Keratinocyte (primary cell): ENCODE results near the gene ABCC6. TPM values are rescaled to one million over a fixed set of nuclear protein-coding genes. Genes with fewer than 3 reads are reported as not detected.
"Not testable (repeated sequence)": the region's sequence is repeated elsewhere in the genome, so short reads cannot be mapped to it uniquely, and the experiment has no call there.

Experiments used
- DNase-seq: peaks from one replicate; pipeline ENCODE4 v3.0.0-alpha.2; 2011; ENCODE audit warnings: low read depth, missing footprints, low spot score
- FAIRE-seq: peaks from 2 replicates; lab custom pipeline; 2011; peaks lifted over from hg19 to GRCh38; lab: Jason Lieb, UNC
- H2AFZ ChIP-seq: 2 replicates; pipeline ENCODE4 v1.6.0; 2012; ENCODE audit warnings: low read length, control low read depth, inconsistent platforms; ENCODE audit not compliant: control insufficient read depth
- H3K27ac ChIP-seq: 2 replicates; pipeline ENCODE4 v1.5.1; 2011; ENCODE audit warnings: low read length; ENCODE audit not compliant: control insufficient read depth, insufficient read depth
- H3K27me3 ChIP-seq: 3 replicates; pipeline ENCODE4 v1.6.0; 2011; ENCODE audit warnings: low read length; ENCODE audit not compliant: control insufficient read depth, insufficient read depth; ENCODE audit errors: extremely low read depth
- H3K36me3 ChIP-seq, 2 experiments: 2 replicates in 1 of 2; 3 replicates in 1 of 2; pipeline ENCODE4 v1.5.1; 2011; ENCODE audit warnings: low read length in 2 of 2, mild to moderate bottlenecking in 1 of 2; ENCODE audit not compliant: control insufficient read depth in 2 of 2, insufficient read depth in 2 of 2; ENCODE audit errors: extremely low read depth in 1 of 2
- H3K4me1 ChIP-seq: 3 replicates; pipeline ENCODE4 v1.5.1; 2011; ENCODE audit warnings: low read length; ENCODE audit not compliant: control insufficient read depth, insufficient read depth; ENCODE audit errors: extremely low read depth
- H3K4me2 ChIP-seq: 3 replicates; pipeline ENCODE4 v1.6.0; 2011; ENCODE audit warnings: low read depth, low read length; ENCODE audit not compliant: control insufficient read depth, insufficient read depth; ENCODE audit errors: extremely low read depth
- H3K4me3 ChIP-seq, 3 experiments: fragments of 200-600 bp in 1 of 3; sonication (generic) in 1 of 3; 2 replicates in 2 of 3; 3 replicates in 1 of 3; pipeline ENCODE4 v1.5.1; 2011 to 2016; ENCODE audit warnings: low read length in 3 of 3, mild to moderate bottlenecking in 3 of 3, control low read depth in 2 of 3, inconsistent platforms in 1 of 3, low read depth in 1 of 3, mixed read lengths in 1 of 3, mixed run types in 1 of 3, moderate library complexity in 1 of 3; ENCODE audit not compliant: control insufficient read depth in 2 of 3, insufficient read depth in 2 of 3; ENCODE audit errors: extremely low read depth in 1 of 3
- H3K79me2 ChIP-seq: 2 replicates; pipeline ENCODE4 v1.6.0; 2012; ENCODE audit warnings: low read length; ENCODE audit not compliant: control insufficient read depth, insufficient read depth
- H3K9ac ChIP-seq: 3 replicates; pipeline ENCODE4 v1.6.0; 2011; ENCODE audit warnings: low read length; ENCODE audit not compliant: control insufficient read depth, insufficient read depth; ENCODE audit errors: extremely low read depth
- H3K9me1 ChIP-seq: 3 replicates; pipeline ENCODE4 v1.6.0; 2011; ENCODE audit warnings: low read length; ENCODE audit not compliant: control insufficient read depth, insufficient read depth; ENCODE audit errors: extremely low read depth
- H3K9me3 ChIP-seq: 2 replicates; pipeline ENCODE4 v1.5.1; 2012; ENCODE audit warnings: low read depth, low read length; ENCODE audit not compliant: control insufficient read depth
- H4K20me1 ChIP-seq: 3 replicates; pipeline ENCODE4 v1.6.0; 2011; ENCODE audit warnings: low read length; ENCODE audit not compliant: control insufficient read depth, insufficient read depth; ENCODE audit errors: extremely low read depth
- EZH2 ChIP-seq: IDR thresholded peaks from one replicate; pipeline ENCODE4 v1.6.1; 2012; ENCODE audit warnings: inconsistent platforms, mild to moderate bottlenecking, low read length, moderate library complexity
- dilution Hi-C: fragments of 300-500 bp; cut with MboI; formaldehyde crosslinking; loops from one replicate; pipeline ENCODE4 v1.7.0; 2020; ENCODE audit warnings: low sequenced_read_pairs; ENCODE audit not compliant: extremely low pct_ligation_motif_present
- polyA plus RNA-seq, 5 experiments: library from polyadenylated mRNA; depleted of rRNA in 3 of 5; stranded (reverse) in 3 of 5; stranded (forward) in 1 of 5; unstranded in 1 of 5; fragments of >200 nt; gene quantifications; 1 replicate in 1 of 5; 2 replicates in 3 of 5; 3 replicates in 1 of 5; pipeline versions ENCODE4 v1.2.1 to v1.2.3, GENCODE V29; 2011 to 2012; ENCODE audit warnings: missing spikeins in 2 of 5, low read depth in 1 of 5, low replicate concordance in 1 of 5
- TF ChIP-seq, protein P1 (sequence below), 3 experiments: IDR thresholded peaks in 1 of 3; conservative IDR thresholded peaks in 1 of 3; optimal IDR thresholded peaks in 1 of 3; 2 replicates in 2 of 3; 3 replicates in 1 of 3; pipeline versions ENCODE3 to v1.5.1; 2011; ENCODE audit warnings: low read length in 3 of 3, mild to moderate bottlenecking in 3 of 3, moderate library complexity in 2 of 3, control low read depth in 1 of 3, inconsistent platforms in 1 of 3; ENCODE audit not compliant: insufficient read depth in 2 of 3; ENCODE audit errors: extremely low read depth in 1 of 3

ABCC6 gene
- polyA plus RNA-seq, 1 donor (not counting 4 experiments of a cell fraction or from before 2014, with no cell fraction given): not detected

DNA sequence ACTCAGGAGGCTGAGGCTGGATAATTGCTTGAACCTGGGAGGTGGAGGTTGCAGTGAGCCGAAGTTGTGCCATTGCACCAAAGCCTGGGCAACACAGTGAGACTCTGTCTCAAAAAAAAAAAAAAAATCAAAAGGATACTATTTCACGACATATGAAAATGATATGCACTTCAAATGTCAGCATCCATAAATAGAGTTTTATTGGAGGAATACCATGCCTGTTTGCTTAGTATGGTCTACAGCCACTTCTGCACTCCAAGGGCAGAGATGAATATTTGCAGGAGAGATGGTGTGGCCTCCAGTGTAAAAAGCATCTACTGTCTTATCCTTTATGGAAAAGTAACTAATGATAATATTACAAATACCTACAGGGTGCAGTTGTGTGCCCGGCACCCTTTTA lies 27.2 kb downstream of the ABCC6 start:
- Histone ChIP-seq H3K9me1 (no peaks in the 10 kb centered on the region), H3K27ac (no peak overlapping the region), H3K79me2 (no peaks in the 10 kb centered on the region), H3K27me3 (peaks cover 13% of the 10 kb centered on the region), H3K4me2 (no peak overlapping the region), H3K4me1 (peaks cover 4% of the 10 kb centered on the region), H3K9me3 (no peaks in the 10 kb centered on the region), H3K4me3 (no peak overlapping the region), H2AFZ (no peak overlapping the region), H3K9ac (no peak overlapping the region), H4K20me1 (no peaks in the 10 kb centered on the region), H3K36me3 (no peaks in the 10 kb centered on the region)
- TF ChIP-seq, protein P1, sequence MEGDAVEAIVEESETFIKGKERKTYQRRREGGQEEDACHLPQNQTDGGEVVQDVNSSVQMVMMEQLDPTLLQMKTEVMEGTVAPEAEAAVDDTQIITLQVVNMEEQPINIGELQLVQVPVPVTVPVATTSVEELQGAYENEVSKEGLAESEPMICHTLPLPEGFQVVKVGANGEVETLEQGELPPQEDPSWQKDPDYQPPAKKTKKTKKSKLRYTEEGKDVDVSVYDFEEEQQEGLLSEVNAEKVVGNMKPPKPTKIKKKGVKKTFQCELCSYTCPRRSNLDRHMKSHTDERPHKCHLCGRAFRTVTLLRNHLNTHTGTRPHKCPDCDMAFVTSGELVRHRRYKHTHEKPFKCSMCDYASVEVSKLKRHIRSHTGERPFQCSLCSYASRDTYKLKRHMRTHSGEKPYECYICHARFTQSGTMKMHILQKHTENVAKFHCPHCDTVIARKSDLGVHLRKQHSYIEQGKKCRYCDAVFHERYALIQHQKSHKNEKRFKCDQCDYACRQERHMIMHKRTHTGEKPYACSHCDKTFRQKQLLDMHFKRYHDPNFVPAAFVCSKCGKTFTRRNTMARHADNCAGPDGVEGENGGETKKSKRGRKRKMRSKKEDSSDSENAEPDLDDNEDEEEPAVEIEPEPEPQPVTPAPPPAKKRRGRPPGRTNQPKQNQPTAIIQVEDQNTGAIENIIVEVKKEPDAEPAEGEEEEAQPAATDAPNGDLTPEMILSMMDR (optimal IDR thresholded peaks at IDR 0.05 in 1 of 3, IDR thresholded peaks at IDR 0.05 in 1 of 3, conservative IDR thresholded peaks at IDR 0.05 in 1 of 3; ENCODE audit: extremely low read depth in 1 of 3, insufficient read depth in 2 of 3, low read length in 3 of 3): no peak
- TF ChIP-seq EZH2: no peak
- FAIRE-seq (no peak), DNase-seq (no peak)
- dilution Hi-C loops: no loop called here

DNA sequence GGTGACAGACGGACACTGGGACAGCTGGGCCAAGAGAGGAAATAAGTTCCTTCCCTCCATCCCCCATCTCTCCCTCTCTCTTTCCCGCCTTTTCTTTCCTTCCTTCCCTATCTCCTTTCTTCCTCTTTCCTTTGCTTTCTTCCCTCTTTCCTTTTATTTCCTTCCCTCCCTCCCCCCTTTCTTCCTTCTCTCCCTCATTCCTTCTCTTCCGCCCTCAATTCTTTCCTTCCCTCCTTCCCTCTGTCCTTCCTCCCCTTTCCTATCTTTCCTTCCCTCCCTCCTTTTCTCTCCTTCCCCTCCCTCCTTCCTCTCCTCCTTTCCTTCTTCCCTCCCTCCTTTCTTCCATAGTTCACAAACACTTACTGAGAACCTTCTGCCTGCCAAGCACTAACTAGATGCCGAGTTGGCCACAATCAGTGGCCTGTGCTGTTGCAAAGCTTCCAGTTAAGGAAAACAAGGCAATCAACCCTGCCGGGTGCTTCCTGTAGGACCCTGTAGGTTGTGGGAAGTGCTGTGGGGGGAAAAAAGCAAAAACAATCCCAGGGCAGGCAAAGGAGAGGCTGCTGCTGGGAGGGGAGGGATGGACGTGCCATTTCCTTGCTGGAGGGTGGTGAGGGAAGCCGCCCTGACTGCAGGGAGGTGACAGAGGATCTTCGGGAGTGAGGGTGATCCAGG lies 31.7 kb downstream of the ABCC6 start:
- H3K4me1 ChIP-seq: no peaks in the 10 kb centered on the region
- H3K9me3 ChIP-seq: no peaks in the 10 kb centered on the region
- no peak overlapping the region for H3K4me3 ChIP-seq
- DNase-seq (no peak), FAIRE-seq (no peak)
- no peaks in the 10 kb centered on the region for H3K9me1 ChIP-seq
- dilution Hi-C loops: no loop called here
- no peak overlapping the region for H3K9ac ChIP-seq
- TF ChIP-seq EZH2: no peak
- TF ChIP-seq, protein P1 (optimal IDR thresholded peaks at IDR 0.05 in 1 of 3, IDR thresholded peaks at IDR 0.05 in 1 of 3, conservative IDR thresholded peaks at IDR 0.05 in 1 of 3; ENCODE audit: extremely low read depth in 1 of 3, insufficient read depth in 2 of 3, low read length in 3 of 3): no peak
- H3K4me2 ChIP-seq: no peak overlapping the region
- no peaks in the 10 kb centered on the region for H4K20me1 ChIP-seq
- H3K79me2 ChIP-seq: no peaks in the 10 kb centered on the region
- peaks cover 18% of the 10 kb centered on the region for H3K27me3 ChIP-seq
- H3K36me3 ChIP-seq: no peaks in the 10 kb centered on the region
- no peak overlapping the region for H2AFZ ChIP-seq
- no peak overlapping the region for H3K27ac ChIP-seq

DNA sequence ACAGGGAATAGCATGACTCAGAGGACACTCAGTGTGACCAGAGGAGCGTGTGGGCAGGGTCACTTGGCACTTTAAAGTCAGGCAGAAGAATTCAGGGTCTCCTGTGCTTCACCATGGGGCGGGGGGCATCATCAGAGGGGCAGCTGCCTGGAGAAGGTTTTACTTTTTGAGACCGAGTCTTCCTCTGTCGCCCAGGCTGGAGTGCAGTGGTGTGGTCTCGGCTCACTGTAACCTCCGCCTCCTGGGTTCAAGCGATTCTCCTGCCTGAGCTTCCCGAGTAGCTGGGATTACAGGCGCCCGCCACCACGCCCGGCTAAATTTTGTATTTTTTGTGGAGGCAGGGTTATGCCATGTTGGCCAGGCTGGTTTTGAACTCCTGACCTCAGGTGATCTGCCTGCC lies 32.3 kb downstream of the ABCC6 start:
- H3K9me1 ChIP-seq, H2AFZ ChIP-seq, H3K9ac ChIP-seq, H3K4me3 ChIP-seq, DNase-seq, H3K27ac ChIP-seq, H3K4me2 ChIP-seq, H3K9me3 ChIP-seq, dilution Hi-C loops, H3K79me2 ChIP-seq, FAIRE-seq, H3K36me3 ChIP-seq, H3K4me1 ChIP-seq, H4K20me1 ChIP-seq: not testable (repeated sequence)
- peaks cover 18% of the 10 kb centered on the region for H3K27me3 ChIP-seq
